AG04450 (cell line): ENCODE measurements around the gene XXYLT1. TPM values are rescaled to one million over a fixed set of nuclear protein-coding genes. Genes with fewer than 3 reads are reported as not detected.

Experiments used
- CTCF ChIA-PET: fragments of 300-600, 350-600 bp; formaldehyde crosslinking; extraction: SDS; loops from one replicate; lab custom pipeline; 2022; ENCODE audit warnings: antibody characterized with exemption, inconsistent platforms; lab: Charles Lee
- POLR2A ChIA-PET: fragments of 350-600 bp; formaldehyde crosslinking; extraction: SDS; loops from one replicate; lab custom pipeline; 2021; ENCODE audit warnings: antibody characterized with exemption, inconsistent platforms; lab: Yijun Ruan, JAX
- DNase-seq: peaks from one replicate; pipeline ENCODE4 v3.0.0-alpha.2; 2011; ENCODE audit warnings: low read depth, low spot score
- H3K27ac ChIP-seq: one replicate; pipeline ENCODE4 v1.5.1; 2012; ENCODE audit warnings: low read depth, low read length, control low read depth
- H3K27me3 ChIP-seq: one replicate; pipeline ENCODE4 v1.6.0; 2012; ENCODE audit warnings: low read length; ENCODE audit not compliant: control insufficient read depth, insufficient read depth
- H3K4me3 ChIP-seq: 2 replicates; pipeline ENCODE4 v1.5.1; 2011; ENCODE audit warnings: mild to moderate bottlenecking, low read depth, low read length, control low read depth
- H3K9me3 ChIP-seq: 2 replicates; pipeline ENCODE4 v1.5.1; 2012; ENCODE audit warnings: low read length; ENCODE audit not compliant: control insufficient read depth, insufficient read depth
- polyA plus RNA-seq: library from polyadenylated mRNA; depleted of rRNA; stranded (reverse); fragments of >200 nt; gene quantifications from 2 replicates; pipeline ENCODE4 v1.2.3, GENCODE V29; 2011
- TF ChIP-seq, protein P1 (sequence below): IDR thresholded peaks from 2 replicates; pipeline ENCODE4 v1.5.1; 2011; ENCODE audit warnings: low read depth, low read length, control low read depth, inconsistent platforms

Gene XXYLT1
- polyA plus RNA-seq, 1 experiment: 16.5 TPM

DNA sequence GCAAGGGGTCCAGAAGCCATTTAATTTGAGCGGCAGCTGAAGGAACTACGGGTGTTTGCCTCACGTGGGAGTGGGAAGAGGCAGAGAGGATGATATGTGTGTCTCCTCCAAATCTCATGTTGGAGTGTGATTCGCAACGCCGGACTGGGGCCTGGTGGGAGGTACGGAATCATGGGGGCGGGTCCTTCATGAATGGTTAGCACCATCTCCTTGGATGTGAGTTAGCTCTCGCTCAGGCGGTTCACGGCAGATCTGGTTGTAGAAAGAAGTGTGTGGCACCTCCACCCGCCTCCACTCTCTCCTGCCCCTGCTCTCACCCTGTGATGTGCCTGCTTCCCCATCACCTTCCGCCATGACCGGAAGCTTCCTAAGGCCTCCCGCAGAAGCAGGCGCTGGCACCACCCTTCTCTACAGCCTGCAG is 25.4 kb downstream of the XXYLT1 start:
- no peak for DNase-seq
- CTCF ChIA-PET: no interaction called here
- no peak overlapping the region for H3K4me3 ChIP-seq
- TF ChIP-seq, protein P1, sequence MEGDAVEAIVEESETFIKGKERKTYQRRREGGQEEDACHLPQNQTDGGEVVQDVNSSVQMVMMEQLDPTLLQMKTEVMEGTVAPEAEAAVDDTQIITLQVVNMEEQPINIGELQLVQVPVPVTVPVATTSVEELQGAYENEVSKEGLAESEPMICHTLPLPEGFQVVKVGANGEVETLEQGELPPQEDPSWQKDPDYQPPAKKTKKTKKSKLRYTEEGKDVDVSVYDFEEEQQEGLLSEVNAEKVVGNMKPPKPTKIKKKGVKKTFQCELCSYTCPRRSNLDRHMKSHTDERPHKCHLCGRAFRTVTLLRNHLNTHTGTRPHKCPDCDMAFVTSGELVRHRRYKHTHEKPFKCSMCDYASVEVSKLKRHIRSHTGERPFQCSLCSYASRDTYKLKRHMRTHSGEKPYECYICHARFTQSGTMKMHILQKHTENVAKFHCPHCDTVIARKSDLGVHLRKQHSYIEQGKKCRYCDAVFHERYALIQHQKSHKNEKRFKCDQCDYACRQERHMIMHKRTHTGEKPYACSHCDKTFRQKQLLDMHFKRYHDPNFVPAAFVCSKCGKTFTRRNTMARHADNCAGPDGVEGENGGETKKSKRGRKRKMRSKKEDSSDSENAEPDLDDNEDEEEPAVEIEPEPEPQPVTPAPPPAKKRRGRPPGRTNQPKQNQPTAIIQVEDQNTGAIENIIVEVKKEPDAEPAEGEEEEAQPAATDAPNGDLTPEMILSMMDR: no peak
- no peak overlapping the region for H3K27ac ChIP-seq
- no peaks in the 10 kb centered on the region; the same call in none of the 2 replicates for H3K9me3 ChIP-seq
- POLR2A ChIA-PET: no interaction called here
- no peaks in the 10 kb centered on the region for H3K27me3 ChIP-seq

GRCh38 chr3:195241592-195242355 is 29.2 kb downstream of the XXYLT1 start:
- CTCF ChIA-PET: interaction anchor here (1.3 kb wide), 1 partner anchor 559 kb away, joined by 6 read pairs; no protein-coding TSS in a partner anchor

GRCh38 chr3:195240939-195241338 is 30.0 kb downstream of the XXYLT1 start:
- Histone ChIP-seq H3K27ac (no peak overlapping the region), H3K4me3 (no peak overlapping the region), H3K9me3 (no peaks in the 10 kb centered on the region; the same call in none of the 2 replicates), H3K27me3 (no peaks in the 10 kb centered on the region)
- TF ChIP-seq, protein P1: no peak
- DNase-seq: no peak
- ChIA-PET CTCF (interaction anchor here (1.3 kb wide), 1 partner anchor 558 kb away, joined by 6 read pairs; no protein-coding TSS in a partner anchor), POLR2A (no interaction called here)

More at GRCh38 chr3:195241592-195242355, 29.2 kb downstream of the XXYLT1 start:
- POLR2A ChIA-PET: no interaction called here
- TF ChIP-seq, protein P1: no peak
- Histone ChIP-seq H3K4me3 (no peak overlapping the region), H3K27me3 (no peaks in the 10 kb centered on the region), H3K27ac (no peak overlapping the region), H3K9me3 (no peaks in the 10 kb centered on the region; the same call in none of the 2 replicates)
- DNase-seq: no peak

DNA sequence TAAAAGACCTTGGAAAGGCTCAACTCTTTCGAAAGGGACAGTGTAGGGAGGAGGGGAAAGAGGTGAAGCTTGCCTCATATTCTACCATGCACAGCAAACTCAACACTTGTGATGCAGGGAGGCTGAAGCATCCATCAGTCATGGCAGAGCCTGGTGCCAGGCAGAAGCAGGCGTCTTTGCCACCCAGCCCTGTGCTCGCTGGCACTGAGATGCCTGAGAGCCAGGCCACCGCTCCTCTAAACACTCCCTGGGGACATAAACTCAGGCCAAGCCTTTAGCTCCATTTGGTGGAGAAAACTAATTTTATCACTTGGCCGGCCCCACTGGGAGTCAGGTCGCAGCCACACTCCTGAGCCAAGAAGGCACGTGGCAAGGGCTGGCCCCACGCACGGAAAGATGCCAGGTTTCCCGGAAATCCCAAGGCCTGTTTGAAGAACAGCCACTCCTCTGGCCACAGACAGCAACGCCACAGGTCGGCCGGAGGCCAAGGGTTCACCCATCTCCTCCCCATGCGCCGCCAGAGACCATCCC is 30.7 kb downstream of the XXYLT1 start:
- POLR2A ChIA-PET: no interaction called here
- Histone ChIP-seq H3K4me3 (no peak overlapping the region), H3K27me3 (no peaks in the 10 kb centered on the region), H3K27ac (no peak overlapping the region), H3K9me3 (no peaks in the 10 kb centered on the region; the same call in none of the 2 replicates)
- TF ChIP-seq, protein P1: no peak
- CTCF ChIA-PET: interaction anchor here (1.4 kb wide), 1 partner anchor 558 kb away, joined by 5 read pairs; no protein-coding TSS in a partner anchor
- no peak for DNase-seq

GRCh38 chr3:195239121-195239520 is 31.8 kb downstream of the XXYLT1 start:
- ChIA-PET POLR2A (no interaction called here), CTCF (interaction anchor here (1.4 kb wide), 1 partner anchor 556 kb away, joined by 5 read pairs; no protein-coding TSS in a partner anchor)
- no peak overlapping the region for H3K4me3 ChIP-seq
- no peak for DNase-seq
- no peaks in the 10 kb centered on the region for H3K27me3 ChIP-seq
- H3K27ac ChIP-seq: peak overlapping the region; percentile 33
- TF ChIP-seq, protein P1: 0 out of 2 replicates have a peak, but pooled peaks have one; percentile 15
- no peaks in the 10 kb centered on the region; the same call in none of the 2 replicates for H3K9me3 ChIP-seq
